H1 (cell line): Measurements from ENCODE around the gene CAD. TPM values are rescaled to one million over a fixed set of nuclear protein-coding genes. Genes with fewer than 3 reads are reported as not detected.
A peak's percentile ranks its signal among the peaks of the same experiment; 100 is the strongest.

Experiments
- CTCF ChIA-PET: fragments of 300-600 bp; sonication (Branson Sonifier 250); formaldehyde crosslinking; loops from one replicate; lab custom pipeline; 2021; ENCODE audit not compliant: partially characterized antibody; lab: Charles Lee
- POLR2A ChIA-PET: fragments of 300-600 bp; sonication (Branson Sonifier 250); formaldehyde crosslinking; loops from one replicate; lab custom pipeline; 2021; ENCODE audit warnings: inconsistent platforms; ENCODE audit not compliant: partially characterized antibody; lab: Charles Lee
- DNase-seq, 2 experiments: peaks; one replicate each; pipeline versions ENCODE4 v3.0.0 to v3.0.0-alpha.2; 2010 to 2022; ENCODE audit warnings: low spot score in 2 of 2, low read depth in 1 of 2, mixed read lengths in 1 of 2
- FAIRE-seq: peaks from 2 replicates; lab custom pipeline; 2011; peaks lifted over from hg19 to GRCh38; lab: Jason Lieb, UNC
- H2AFZ ChIP-seq: 2 replicates; pipeline ENCODE4 v1.8.1; 2012; ENCODE audit warnings: low read length, inconsistent platforms
- H2AK5ac ChIP-seq: 2 replicates; pipeline ENCODE4 v1.6.1; 2013; ENCODE audit warnings: low read depth, low read length
- H2BK120ac ChIP-seq: replicated peaks from 2 replicates; pipeline ENCODE3; 2013; ENCODE audit warnings: low read depth, low read length, inconsistent platforms
- H2BK12ac ChIP-seq: 2 replicates; pipeline ENCODE4 v1.6.1; 2013; ENCODE audit warnings: low read depth, low read length
- H2BK15ac ChIP-seq: 2 replicates; pipeline ENCODE4 v1.6.1; 2013; ENCODE audit warnings: low read length
- H2BK20ac ChIP-seq: 2 replicates; pipeline ENCODE4 v1.6.1; 2013; ENCODE audit warnings: low read length
- H2BK5ac ChIP-seq: 2 replicates; pipeline ENCODE4 v1.6.1; 2013; ENCODE audit warnings: low read depth, low read length
- H3K14ac ChIP-seq: 2 replicates; pipeline ENCODE4 v1.6.1; 2013; ENCODE audit warnings: inconsistent platforms; ENCODE audit not compliant: insufficient read length
- H3K18ac ChIP-seq: 2 replicates; pipeline ENCODE4 v1.6.1; 2013; ENCODE audit warnings: low read length; ENCODE audit errors: extremely low read depth
- H3K23ac ChIP-seq: 2 replicates; pipeline ENCODE4 v1.6.1; 2013; ENCODE audit warnings: inconsistent platforms; ENCODE audit not compliant: insufficient read length
- H3K23me2 ChIP-seq: 2 replicates; pipeline ENCODE4 v1.6.1; 2013; ENCODE audit warnings: low read depth, low read length
- H3K27ac ChIP-seq: 2 replicates; pipeline ENCODE4 v1.6.1; 2011; ENCODE audit warnings: low read depth, low read length, inconsistent platforms
- H3K27me3 ChIP-seq, 4 experiments: replicated peaks in 1 of 4; 1 replicate in 1 of 4; 2 replicates in 3 of 4; pipeline versions ENCODE4 v1.6.1 to v1.8.1; 2011 to 2013; ENCODE audit warnings: low read length in 3 of 4, mild to moderate bottlenecking in 3 of 4, inconsistent platforms in 2 of 4, mixed read lengths in 2 of 4, moderate library complexity in 1 of 4; ENCODE audit not compliant: control insufficient read depth in 3 of 4, insufficient read depth in 3 of 4; ENCODE audit errors: extremely low read depth in 1 of 4
- H3K36me3 ChIP-seq, 4 experiments: 2 replicates each; pipeline versions ENCODE4 v1.6.1 to v1.8.1; 2011 to 2013; ENCODE audit warnings: mild to moderate bottlenecking in 4 of 4, low read length in 3 of 4, moderate library complexity in 2 of 4, control low read depth in 1 of 4, inconsistent platforms in 1 of 4; ENCODE audit not compliant: insufficient read depth in 4 of 4, control insufficient read depth in 2 of 4
- H3K4ac ChIP-seq: replicated peaks from 2 replicates; pipeline ENCODE3; 2013; ENCODE audit warnings: low read length, low read depth, mixed read lengths, inconsistent platforms; ENCODE audit not compliant: insufficient read length
- H3K4me1 ChIP-seq, 4 experiments: replicated peaks in 1 of 4; 1 replicate in 1 of 4; 2 replicates in 3 of 4; pipeline versions ENCODE4 v1.6.1 to v1.8.1; 2011 to 2013; ENCODE audit warnings: low read length in 3 of 4, inconsistent platforms in 2 of 4, mixed read lengths in 1 of 4; ENCODE audit not compliant: insufficient read depth in 4 of 4, control insufficient read depth in 3 of 4
- H3K4me2 ChIP-seq, 2 experiments: 2 replicates each; pipeline versions ENCODE4 v1.6.1 to v1.8.1; 2011 to 2013; ENCODE audit warnings: low read depth in 2 of 2, low read length in 2 of 2, control low read depth in 1 of 2, inconsistent platforms in 1 of 2, mild to moderate bottlenecking in 1 of 2; ENCODE audit not compliant: insufficient read depth in 1 of 2
- H3K4me3 ChIP-seq, 4 experiments: fragments of 200-600, 300-600 bp in 1 of 4; sonication (generic), shearing (Covaris generic), sonication (Bioruptor Twin) in 1 of 4; 2 replicates each; pipeline versions ENCODE4 v1.5.1 to v1.8.1; 2011 to 2016; ENCODE audit warnings: low read length in 4 of 4, low read depth in 3 of 4, control low read depth in 2 of 4, inconsistent platforms in 2 of 4, mild to moderate bottlenecking in 2 of 4, mixed read lengths in 1 of 4, moderate library complexity in 1 of 4; ENCODE audit not compliant: insufficient read depth in 2 of 4; ENCODE audit errors: extremely low read depth in 1 of 4
- H3K56ac ChIP-seq: replicated peaks from 2 replicates; pipeline ENCODE3; 2013; ENCODE audit warnings: low read depth, mild to moderate bottlenecking, mixed read lengths, low read length, inconsistent platforms; ENCODE audit not compliant: insufficient read length
- H3K79me1 ChIP-seq: 2 replicates; pipeline ENCODE4 v1.6.1; 2013; ENCODE audit warnings: low read depth, low read length, control low read depth
- H3K79me2 ChIP-seq, 2 experiments: 2 replicates each; pipeline versions ENCODE4 v1.6.1 to v1.8.1; 2012 to 2013; ENCODE audit warnings: low read length in 2 of 2, mild to moderate bottlenecking in 2 of 2, inconsistent platforms in 1 of 2; ENCODE audit not compliant: insufficient read depth in 2 of 2, control insufficient read depth in 1 of 2
- H3K9ac ChIP-seq, 4 experiments: replicated peaks in 1 of 4; 1 replicate in 1 of 4; 2 replicates in 3 of 4; pipeline versions ENCODE4 v1.6.1 to v1.8.1; 2011 to 2013; ENCODE audit warnings: low read depth in 3 of 4, low read length in 3 of 4, control low read depth in 2 of 4, mild to moderate bottlenecking in 2 of 4, moderate library complexity in 2 of 4, inconsistent platforms in 1 of 4; ENCODE audit errors: extremely low read depth in 1 of 4
- H3K9me3 ChIP-seq, 2 experiments: 2 replicates each; pipeline versions ENCODE4 v1.6.1 to v1.8.1; 2012 to 2013; ENCODE audit warnings: mild to moderate bottlenecking in 2 of 2, moderate library complexity in 2 of 2, control low read depth in 1 of 2, inconsistent platforms in 1 of 2, low read depth in 1 of 2, low read length in 1 of 2, mixed read lengths in 1 of 2; ENCODE audit not compliant: insufficient read depth in 2 of 2
- H4K20me1 ChIP-seq, 2 experiments: replicated peaks in 1 of 2; 2 replicates each; pipeline versions ENCODE3 to v1.8.1; 2011 to 2013; ENCODE audit warnings: inconsistent platforms in 2 of 2, low read length in 2 of 2, mild to moderate bottlenecking in 1 of 2; ENCODE audit not compliant: insufficient read depth in 2 of 2, control insufficient read depth in 1 of 2
- H4K5ac ChIP-seq: 2 replicates; pipeline ENCODE4 v1.6.1; 2013; ENCODE audit warnings: low read length, low read depth, mixed read lengths, inconsistent platforms; ENCODE audit not compliant: insufficient read length
- H4K8ac ChIP-seq: 2 replicates; pipeline ENCODE4 v1.8.0; 2013; ENCODE audit warnings: mild to moderate bottlenecking, moderate library complexity, low read length, inconsistent platforms; ENCODE audit not compliant: insufficient read depth; ENCODE audit errors: extremely low read depth
- H4K91ac ChIP-seq: replicated peaks from 2 replicates; pipeline ENCODE3; 2013; ENCODE audit warnings: low read length, mixed read lengths, inconsistent platforms; ENCODE audit not compliant: insufficient read length
- POLR2AphosphoS5 ChIP-seq: IDR thresholded peaks from 2 replicates; pipeline ENCODE4 v1.6.1; 2011; ENCODE audit warnings: low read depth, low read length
- RBBP5 ChIP-seq: IDR thresholded peaks from 2 replicates; pipeline ENCODE4 v1.7.1; 2012; ENCODE audit warnings: low read depth, mild to moderate bottlenecking, inconsistent platforms, low read length, moderate library complexity, borderline replicate concordance
- WGBS, 2 experiments: shearing (Covaris generic) in 1 of 2; methylation state at CpG; one replicate each; pipeline versions ENCODE4 v1.1.6 to v1.1.7; 2013 to 2015; ENCODE audit warnings: low lambda C conversion rate in 2 of 2, mixed read lengths in 2 of 2, inconsistent platforms in 1 of 2, low coverage in 1 of 2, missing lambda C conversion rate in 1 of 2; ENCODE audit not compliant: insufficient replicate concordance in 2 of 2, insufficient coverage in 1 of 2, insufficient read length in 1 of 2; ENCODE audit errors: extremely low coverage in 1 of 2, missing lambda C conversion rate in 1 of 2; 5-methylcytosine and 5-hydroxymethylcytosine counted together
- polyA plus RNA-seq, 7 experiments: library from polyadenylated mRNA; depleted of rRNA in 3 of 7; stranded (reverse) in 5 of 7; unstranded in 2 of 7; fragments of >200 nt in 5 of 7; fragments of 200-250 nt in 2 of 7; gene quantifications; 1 replicate in 5 of 7; 2 replicates in 1 of 7; 4 replicates in 1 of 7; pipeline versions ENCODE4 v1.2.1 to v1.2.3, GENCODE V29; 2011 to 2013; ENCODE audit warnings: missing spikeins in 2 of 7, mixed read lengths in 2 of 7
- total RNA-seq: library from RNA; stranded (reverse); fragmentation: NEBNext Ultra II Directional; extraction: Animal tissue kit (Norgen Biotek cat#: 25700); gene quantifications from 2 replicates; pipeline ENCODE4 v1.2.1, GENCODE V29; 2021

CAD gene
- total and polyA plus RNA-seq, 2 of the 8 experiments (the other 6 are each of a cell fraction or from before 2014, with no cell fraction given) = 130 to 146 TPM

DNA sequence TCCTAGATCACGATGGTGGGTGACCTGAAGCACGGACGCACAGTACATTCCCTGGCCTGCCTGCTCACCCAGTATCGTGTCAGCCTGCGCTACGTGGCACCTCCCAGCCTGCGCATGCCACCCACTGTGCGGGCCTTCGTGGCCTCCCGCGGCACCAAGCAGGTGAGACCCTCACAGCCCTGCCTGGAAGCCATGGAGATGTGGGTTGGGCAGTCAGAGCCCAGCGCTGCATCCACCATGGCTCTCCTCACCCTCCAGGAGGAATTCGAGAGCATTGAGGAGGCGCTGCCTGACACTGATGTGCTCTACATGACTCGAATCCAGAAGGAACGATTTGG lies 25.4 kb downstream of the CAD start:
- no peak overlapping the region for H2BK20ac ChIP-seq
- H3K23ac ChIP-seq = no peak overlapping the region
- H3K56ac ChIP-seq = no peak overlapping the region
- no peaks in the 10 kb centered on the region for H3K79me1 ChIP-seq
- no peak overlapping the region for H2AK5ac ChIP-seq
- FAIRE-seq (no peak), DNase-seq (no peak)
- no peak overlapping the region for H2BK15ac ChIP-seq
- H3K14ac ChIP-seq = no peak overlapping the region
- H3K27ac ChIP-seq = no peak overlapping the region
- H3K9me3 ChIP-seq = no peaks in the 10 kb centered on the region
- POLR2A ChIA-PET = interaction anchor here (1.1 to 32.6 kb wide), 7 partner anchors 2 to 144 kb away, joined by 3 to 835 read pairs (median 4); partner anchors contain the start of gene CAD
- no peaks in the 10 kb centered on the region for H3K23me2 ChIP-seq
- H4K20me1 ChIP-seq = peaks cover 4 to 18% of the 10 kb centered on the region in 2 experiments
- no peak overlapping the region for H4K91ac ChIP-seq
- H3K18ac ChIP-seq = no peak overlapping the region
- no peaks in the 10 kb centered on the region for H3K4me1 ChIP-seq
- no peak overlapping the region for H2AFZ ChIP-seq
- H3K4ac ChIP-seq = no peak overlapping the region
- no peak overlapping the region for H4K5ac ChIP-seq
- H3K9ac ChIP-seq = no peak overlapping the region
- no peak overlapping the region for H4K8ac ChIP-seq
- CTCF ChIA-PET = interaction anchor here (1.2 to 3.9 kb wide), 8 partner anchors 9 to 129 kb away, joined by 3 to 32 read pairs (median 8); partner anchors contain the start of gene TRIM54
- TF ChIP-seq RBBP5 (no peak), POLR2AphosphoS5 (0 out of 2 replicates have a peak, but pooled peaks have one; percentile 21)
- no peaks in the 10 kb centered on the region for H3K79me2 ChIP-seq
- no peak overlapping the region for H3K4me3 ChIP-seq
- H2BK120ac ChIP-seq = no peak overlapping the region
- no peaks in the 10 kb centered on the region for H3K27me3 ChIP-seq
- H3K36me3 ChIP-seq = peaks cover 51 to 71% (median 69%) of the 10 kb centered on the region in 4 experiments
- no peak overlapping the region for H2BK12ac ChIP-seq
- no peak overlapping the region for H2BK5ac ChIP-seq
- H3K4me2 ChIP-seq = no peak overlapping the region
- 99% methylated on average over 16 of the region's 16 CpGs; no CpG with 5 or more reads in 1 of the 2 experiments for WGBS, 2 experiments
